ENCODE measurements around the gene NUF2. TPM values are rescaled to one million over a fixed set of nuclear protein-coding genes. Genes with fewer than 3 reads are reported as not detected.

NUF2 gene
- total and polyA plus RNA-seq, 2 donors (not counting 1 experiment from before 2014, with no cell fraction given): 0.94 to 1.3 TPM

DNA sequence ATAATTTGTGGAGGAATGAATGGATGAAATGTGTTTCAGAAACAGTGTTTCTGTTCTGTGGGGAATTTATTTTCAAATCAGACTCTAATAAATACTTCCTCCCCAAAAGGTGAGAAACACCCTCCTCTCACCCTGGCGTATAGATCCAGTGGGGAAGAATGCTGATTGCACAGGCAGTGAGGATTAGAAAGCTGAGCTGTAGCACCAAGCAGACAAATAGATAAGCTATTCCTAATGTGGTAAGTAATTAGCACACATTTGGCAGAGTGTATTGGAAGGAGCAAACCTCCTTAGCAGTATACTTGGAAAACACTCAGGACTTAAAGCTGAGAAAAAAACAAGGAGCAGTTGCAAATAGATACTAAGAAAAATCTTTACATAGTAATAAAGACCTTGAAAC lies 50.8 kb downstream of the NUF2 start:
- H3K4me2 ChIP-seq (replicated peaks; ENCODE audit: low read depth, low read length, poor library complexity, severe bottlenecking): no peak overlapping the region
- no peak overlapping the region for H3K27ac ChIP-seq (ENCODE audit: low read length in 2 of 2)
- no peak overlapping the region for H2AFZ ChIP-seq (ENCODE audit: insufficient read depth, low read depth, low read length, poor library complexity, severe bottlenecking)
- no peaks in the 10 kb centered on the region for H3K4me1 ChIP-seq (ENCODE audit: control insufficient read depth in 2 of 2, insufficient read depth in 2 of 2, low read length in 2 of 2)
- Mint-ChIP-seq H3K4me1 (no peaks in the 10 kb centered on the region), H3K27ac (no peak overlapping the region), H3K27me3 (peaks cover 10% of the 10 kb centered on the region), H3K9me3 (ENCODE audit: insufficient read depth) (no peaks in the 10 kb centered on the region), H3K4me3 (no peak overlapping the region)
- H3K4me3 ChIP-seq (ENCODE audit: control extremely low read depth in 1 of 5, extremely low read depth in 1 of 5, insufficient read depth in 1 of 5, low read depth in 2 of 5, low read length in 4 of 5): no peak overlapping the region
- TF ChIP-seq EZH2 (IDR thresholded peaks at IDR 0.05; ENCODE audit: borderline replicate concordance, insufficient read depth, low read depth, low read length, poor library complexity, severe bottlenecking): no peak
- TF ChIP-seq, protein P1, sequence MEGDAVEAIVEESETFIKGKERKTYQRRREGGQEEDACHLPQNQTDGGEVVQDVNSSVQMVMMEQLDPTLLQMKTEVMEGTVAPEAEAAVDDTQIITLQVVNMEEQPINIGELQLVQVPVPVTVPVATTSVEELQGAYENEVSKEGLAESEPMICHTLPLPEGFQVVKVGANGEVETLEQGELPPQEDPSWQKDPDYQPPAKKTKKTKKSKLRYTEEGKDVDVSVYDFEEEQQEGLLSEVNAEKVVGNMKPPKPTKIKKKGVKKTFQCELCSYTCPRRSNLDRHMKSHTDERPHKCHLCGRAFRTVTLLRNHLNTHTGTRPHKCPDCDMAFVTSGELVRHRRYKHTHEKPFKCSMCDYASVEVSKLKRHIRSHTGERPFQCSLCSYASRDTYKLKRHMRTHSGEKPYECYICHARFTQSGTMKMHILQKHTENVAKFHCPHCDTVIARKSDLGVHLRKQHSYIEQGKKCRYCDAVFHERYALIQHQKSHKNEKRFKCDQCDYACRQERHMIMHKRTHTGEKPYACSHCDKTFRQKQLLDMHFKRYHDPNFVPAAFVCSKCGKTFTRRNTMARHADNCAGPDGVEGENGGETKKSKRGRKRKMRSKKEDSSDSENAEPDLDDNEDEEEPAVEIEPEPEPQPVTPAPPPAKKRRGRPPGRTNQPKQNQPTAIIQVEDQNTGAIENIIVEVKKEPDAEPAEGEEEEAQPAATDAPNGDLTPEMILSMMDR (IDR thresholded peaks at IDR 0.05): no peak
- no peaks in the 10 kb centered on the region for H4K20me1 ChIP-seq (ENCODE audit: control insufficient read depth, insufficient read depth, low read length, poor library complexity, severe bottlenecking)
- no peaks in the 10 kb centered on the region for H3K36me3 ChIP-seq (replicated peaks in 1 of 2; ENCODE audit: control extremely low read depth in 1 of 2, control insufficient read depth in 1 of 2, extremely low read depth in 1 of 2, insufficient read depth in 2 of 2, low read length in 1 of 2)
- H3K27me3 ChIP-seq (replicated peaks in 1 of 4; ENCODE audit: control extremely low read depth in 1 of 4, control insufficient read depth in 3 of 4, insufficient read depth in 4 of 4, low read length in 3 of 4): peaks cover 0 to 3% (median 1%) of the 10 kb centered on the region in 4 experiments
- POLR2A ChIA-PET: no interaction called here
- WGBS (ENCODE audit: insufficient coverage): no CpG with 5 or more reads among the region's 1 CpG
- CTCF ChIA-PET: interaction anchor here (1.4 to 1.6 kb wide), 2 partner anchors 9 to 14 kb away, joined by 4 read pairs; no protein-coding TSS in a partner anchor
- no peak for ATAC-seq (ENCODE audit: low read depth)
- DNase-seq: no peak
- intact Hi-C loops (cut with micrococcal nuclease): no loop called here
- no peak overlapping the region for H3K9ac ChIP-seq (ENCODE audit: low read length)
- no peaks in the 10 kb centered on the region for H3K9me3 ChIP-seq (ENCODE audit: control extremely low read depth in 1 of 3, control insufficient read depth in 2 of 3, insufficient read depth in 1 of 3, low read length in 2 of 3)
- H3K79me2 ChIP-seq (ENCODE audit: control insufficient read depth, insufficient read depth, low read length): no peaks in the 10 kb centered on the region

DNA sequence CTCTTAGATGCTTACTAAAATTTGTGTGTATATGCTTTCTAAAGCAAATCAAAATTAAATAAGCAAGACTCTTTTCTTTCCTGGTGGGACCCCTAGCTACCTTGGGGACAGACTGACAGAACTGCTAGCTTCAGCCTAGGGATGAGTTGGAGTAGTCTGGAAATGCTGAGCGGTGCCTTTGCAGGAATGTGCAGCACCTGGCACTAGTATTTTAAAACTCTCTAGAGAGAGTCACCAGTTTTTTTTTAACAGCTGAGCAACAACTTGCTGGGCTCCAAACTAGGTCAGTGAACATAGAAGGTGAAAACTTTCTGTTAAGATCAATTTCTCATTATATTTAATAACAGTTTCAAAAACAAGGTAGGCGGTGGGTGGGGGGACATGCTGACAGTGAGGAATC lies 56.8 kb downstream of the NUF2 start:
- no peak overlapping the region for H3K4me2 ChIP-seq (replicated peaks; ENCODE audit: low read depth, low read length, poor library complexity, severe bottlenecking)
- no peaks in the 10 kb centered on the region for H3K9me3 ChIP-seq (ENCODE audit: control extremely low read depth in 1 of 3, control insufficient read depth in 2 of 3, insufficient read depth in 1 of 3, low read length in 2 of 3)
- Mint-ChIP-seq H3K4me1 (no peaks in the 10 kb centered on the region), H3K9me3 (ENCODE audit: insufficient read depth) (no peaks in the 10 kb centered on the region), H3K27me3 (peaks cover 19% of the 10 kb centered on the region), H3K4me3 (no peak overlapping the region), H3K27ac (no peak overlapping the region)
- H4K20me1 ChIP-seq (ENCODE audit: control insufficient read depth, insufficient read depth, low read length, poor library complexity, severe bottlenecking): no peaks in the 10 kb centered on the region
- H3K4me3 ChIP-seq (ENCODE audit: control extremely low read depth in 1 of 5, extremely low read depth in 1 of 5, insufficient read depth in 1 of 5, low read depth in 2 of 5, low read length in 4 of 5): no peak overlapping the region
- H3K27ac ChIP-seq (ENCODE audit: low read length in 2 of 2): no peak overlapping the region
- intact Hi-C loops (cut with micrococcal nuclease): no loop called here
- ChIA-PET POLR2A (no interaction called here), CTCF (no interaction called here)
- no peak overlapping the region for H2AFZ ChIP-seq (ENCODE audit: insufficient read depth, low read depth, low read length, poor library complexity, severe bottlenecking)
- no peaks in the 10 kb centered on the region for H3K79me2 ChIP-seq (ENCODE audit: control insufficient read depth, insufficient read depth, low read length)
- no peak overlapping the region for H3K9ac ChIP-seq (ENCODE audit: low read length)
- DNase-seq: no peak
- ATAC-seq (ENCODE audit: low read depth): no peak
- H3K4me1 ChIP-seq (ENCODE audit: control insufficient read depth in 2 of 2, insufficient read depth in 2 of 2, low read length in 2 of 2): no peaks in the 10 kb centered on the region
- TF ChIP-seq, protein P1 (IDR thresholded peaks at IDR 0.05): no peak
- TF ChIP-seq EZH2 (IDR thresholded peaks at IDR 0.05; ENCODE audit: borderline replicate concordance, insufficient read depth, low read depth, low read length, poor library complexity, severe bottlenecking): no peak
- no CpG with 5 or more reads among the region's 2 CpGs for WGBS (ENCODE audit: insufficient coverage)
- peaks cover 0 to 3% (median 0%) of the 10 kb centered on the region in 4 experiments for H3K27me3 ChIP-seq (replicated peaks in 1 of 4; ENCODE audit: control extremely low read depth in 1 of 4, control insufficient read depth in 3 of 4, insufficient read depth in 4 of 4, low read length in 3 of 4)
- H3K36me3 ChIP-seq (replicated peaks in 1 of 2; ENCODE audit: control extremely low read depth in 1 of 2, control insufficient read depth in 1 of 2, extremely low read depth in 1 of 2, insufficient read depth in 2 of 2, low read length in 1 of 2): no peaks in the 10 kb centered on the region
